Measurements from ENCODE around the gene KNSTRN. TPM values are rescaled to one million over a fixed set of nuclear protein-coding genes. Genes with fewer than 3 reads are reported as not detected.
A peak's percentile ranks its signal among the peaks of the same experiment; 100 is the strongest.

Gene KNSTRN
- total RNA-seq, 1 experiment from 2014 or later, result 85.2 TPM

DNA sequence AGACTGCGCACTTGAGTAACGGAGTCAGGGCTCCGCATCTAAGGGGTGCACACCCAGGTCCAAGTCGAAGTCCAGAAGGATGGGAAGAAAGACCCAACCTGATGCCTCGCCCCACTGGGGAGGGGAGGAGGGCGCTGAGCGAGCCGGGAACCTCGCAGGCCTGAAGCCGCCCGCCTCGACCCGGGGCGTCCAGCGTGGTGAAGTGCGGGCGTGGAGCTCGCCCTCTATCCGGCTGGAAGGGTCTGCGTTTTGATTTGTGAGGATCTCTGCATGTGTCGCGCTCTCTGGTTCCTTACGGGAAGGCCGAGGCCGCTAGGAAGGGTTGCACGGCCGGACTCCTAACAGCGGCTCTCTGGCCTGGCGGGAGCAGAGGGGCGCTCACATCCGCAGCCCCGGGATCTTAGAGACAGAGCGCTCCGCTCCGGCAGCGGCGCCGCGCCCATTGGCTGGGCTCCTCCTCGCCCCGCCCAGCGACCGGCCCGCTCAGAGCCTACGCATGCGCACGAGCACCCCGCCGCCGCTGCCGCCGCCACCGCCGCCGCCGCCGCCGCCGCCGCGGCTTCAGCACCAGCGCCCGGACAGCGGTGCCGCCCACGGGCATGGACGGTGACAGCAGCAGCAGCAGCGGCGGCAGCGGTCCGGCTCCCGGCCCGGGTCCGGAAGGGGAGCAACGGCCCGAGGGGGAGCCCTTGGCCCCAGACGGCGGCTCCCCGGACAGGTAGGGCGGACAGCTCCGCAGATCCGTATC, 24.6 kb upstream of the KNSTRN start, which contains the start of gene DISP2:
Gene DISP2 (plus strand): TSS at position 497 of the 748 bp plus-strand sequence. CDS start 103 bp downstream, at position 600.
- Histone ChIP-seq H3K4me2 (peak within 1 kb of the TSS; percentile 87), H2AFZ (peak within 1 kb of the TSS; percentile 82), H3K4me1 (replicated peaks; ENCODE audit: insufficient read depth) (peaks cover 5% of the 10 kb centered on the region; the same call in 1 of the 2 replicates), H3K4me3 (peak within 1 kb of the TSS; percentile 57), H3F3A (ENCODE audit: insufficient read depth, low read depth) (no peaks in the 10 kb centered on the region), H3K36me3 (ENCODE audit: low read depth) (no peaks in the 10 kb centered on the region), H3K27ac (no peak within 1 kb of the TSS), H3K9me2 (ENCODE audit: insufficient read depth) (no peaks in the 10 kb centered on the region), H3K79me2 (ENCODE audit: low read depth) (no peaks in the 10 kb centered on the region), H4K20me1 (ENCODE audit: insufficient read depth) (no peaks in the 10 kb centered on the region), H3K27me3 (ENCODE audit: insufficient read depth, low read depth) (no peaks in the 10 kb centered on the region), H3K9me3 (ENCODE audit: insufficient read depth, low read depth) (no peaks in the 10 kb centered on the region)
- no TSS peak for BruUV-seq (replicated peaks)
- intact Hi-C loops (cut with micrococcal nuclease; ENCODE audit: unreplicated experiment), result no loop called here
- TF ChIP-seq, protein P1, sequence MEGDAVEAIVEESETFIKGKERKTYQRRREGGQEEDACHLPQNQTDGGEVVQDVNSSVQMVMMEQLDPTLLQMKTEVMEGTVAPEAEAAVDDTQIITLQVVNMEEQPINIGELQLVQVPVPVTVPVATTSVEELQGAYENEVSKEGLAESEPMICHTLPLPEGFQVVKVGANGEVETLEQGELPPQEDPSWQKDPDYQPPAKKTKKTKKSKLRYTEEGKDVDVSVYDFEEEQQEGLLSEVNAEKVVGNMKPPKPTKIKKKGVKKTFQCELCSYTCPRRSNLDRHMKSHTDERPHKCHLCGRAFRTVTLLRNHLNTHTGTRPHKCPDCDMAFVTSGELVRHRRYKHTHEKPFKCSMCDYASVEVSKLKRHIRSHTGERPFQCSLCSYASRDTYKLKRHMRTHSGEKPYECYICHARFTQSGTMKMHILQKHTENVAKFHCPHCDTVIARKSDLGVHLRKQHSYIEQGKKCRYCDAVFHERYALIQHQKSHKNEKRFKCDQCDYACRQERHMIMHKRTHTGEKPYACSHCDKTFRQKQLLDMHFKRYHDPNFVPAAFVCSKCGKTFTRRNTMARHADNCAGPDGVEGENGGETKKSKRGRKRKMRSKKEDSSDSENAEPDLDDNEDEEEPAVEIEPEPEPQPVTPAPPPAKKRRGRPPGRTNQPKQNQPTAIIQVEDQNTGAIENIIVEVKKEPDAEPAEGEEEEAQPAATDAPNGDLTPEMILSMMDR (conservative IDR thresholded peaks at IDR 0.05), result no peak
- TF ChIP-seq EZH2 (IDR thresholded peaks at IDR 0.05; ENCODE audit: low read depth), result no peak
- POLR2A ChIA-PET (ENCODE audit: unreplicated experiment), result no interaction called here
- DNase-seq, result peak; percentile 42 to 92
- CTCF ChIA-PET, result interaction anchor here (1.6 kb wide), 1 partner anchor 14 kb away, joined by 17 read pairs; no protein-coding TSS in a partner anchor

- CTCF ChIA-PET, result interaction anchor here (1.6 kb wide), 1 partner anchor 15 kb away, joined by 17 read pairs; no protein-coding TSS in a partner anchor
- Histone ChIP-seq H3K79me2 (ENCODE audit: low read depth) (no peaks in the 10 kb centered on the region), H3K4me1 (replicated peaks; ENCODE audit: insufficient read depth) (peaks cover 5% of the 10 kb centered on the region; the same call in 1 of the 2 replicates), H4K20me1 (ENCODE audit: insufficient read depth) (no peaks in the 10 kb centered on the region), H3K9me3 (ENCODE audit: insufficient read depth, low read depth) (no peaks in the 10 kb centered on the region), H3F3A (ENCODE audit: insufficient read depth, low read depth) (no peaks in the 10 kb centered on the region), H3K36me3 (ENCODE audit: low read depth) (no peaks in the 10 kb centered on the region), H3K4me2 (peak overlapping the region; percentile 87), H3K4me3 (peak overlapping the region; percentile 57), H3K27me3 (ENCODE audit: insufficient read depth, low read depth) (no peaks in the 10 kb centered on the region), H2AFZ (peak overlapping the region; percentile 68; the same call in 1 of the 2 replicates), H3K27ac (no peak overlapping the region), H3K9me2 (ENCODE audit: insufficient read depth) (no peaks in the 10 kb centered on the region)
- no peak for DNase-seq
- POLR2A ChIA-PET (ENCODE audit: unreplicated experiment), result no interaction called here
- intact Hi-C loops (cut with micrococcal nuclease; ENCODE audit: unreplicated experiment), result no loop called here
- BruUV-seq (replicated peaks), result no TSS peak
- no peak for TF ChIP-seq EZH2 (IDR thresholded peaks at IDR 0.05; ENCODE audit: low read depth)
- TF ChIP-seq, protein P1 (conservative IDR thresholded peaks at IDR 0.05), result no peak
Measured at GRCh38 chr15:40358471-40359353, 23.8 kb upstream of the KNSTRN start.

DNA sequence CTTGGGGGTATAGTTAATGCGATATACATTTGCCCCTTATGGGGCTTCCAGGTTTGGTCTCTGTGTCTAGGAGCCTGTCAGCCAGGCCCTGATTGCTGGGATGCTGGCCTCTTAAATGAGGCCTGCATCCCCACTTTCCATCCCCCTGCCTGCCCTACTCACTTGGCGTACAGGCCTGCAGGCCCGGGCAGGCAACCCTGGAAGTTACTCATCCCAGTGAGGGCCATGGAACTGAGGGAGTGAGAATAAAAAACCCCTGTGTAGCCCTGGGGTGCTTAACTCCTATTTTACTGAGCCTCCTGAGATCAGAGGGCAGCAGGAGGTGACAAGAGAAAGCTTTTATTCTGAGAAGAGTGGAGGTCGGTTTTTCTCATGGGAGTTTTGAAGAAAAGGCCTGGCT, 22.5 kb upstream of the KNSTRN start:
- BruUV-seq (replicated peaks), result no TSS peak
- Histone ChIP-seq H3K9me2 (ENCODE audit: insufficient read depth) (no peaks in the 10 kb centered on the region), H3F3A (ENCODE audit: insufficient read depth, low read depth) (no peaks in the 10 kb centered on the region), H3K4me2 (no peak overlapping the region), H3K9me3 (ENCODE audit: insufficient read depth, low read depth) (no peaks in the 10 kb centered on the region), H3K79me2 (ENCODE audit: low read depth) (no peaks in the 10 kb centered on the region), H3K36me3 (ENCODE audit: low read depth) (no peaks in the 10 kb centered on the region), H3K27me3 (ENCODE audit: insufficient read depth, low read depth) (no peaks in the 10 kb centered on the region), H3K4me3 (no peak overlapping the region), H4K20me1 (ENCODE audit: insufficient read depth) (no peaks in the 10 kb centered on the region), H3K27ac (no peak overlapping the region), H2AFZ (no peak overlapping the region), H3K4me1 (replicated peaks; ENCODE audit: insufficient read depth) (peaks cover 5% of the 10 kb centered on the region; the same call in 1 of the 2 replicates)
- ChIA-PET POLR2A (ENCODE audit: unreplicated experiment) (no interaction called here), CTCF (no interaction called here)
- intact Hi-C loops (cut with micrococcal nuclease; ENCODE audit: unreplicated experiment), result no loop called here
- TF ChIP-seq EZH2 (IDR thresholded peaks at IDR 0.05; ENCODE audit: low read depth), result no peak
- TF ChIP-seq, protein P1 (conservative IDR thresholded peaks at IDR 0.05), result no peak
- no peak for DNase-seq
